Tibial nerve (tissue), 4 donors: Measurements from ENCODE around the gene MAGI3. TPM values are rescaled to one million over a fixed set of nuclear protein-coding genes. Genes with fewer than 3 reads are reported as not detected.

Experiments used
- DNase-seq, 2 donors: peaks; one replicate each; pipeline ENCODE4 v3.0.0-alpha.2; 2019; ENCODE audit warnings: low spot score in 2 of 2
- H3K27ac ChIP-seq, 4 donors: fragments of 200-600 bp; sonication (generic) in 3 of 4; one replicate each; pipeline ENCODE4 v1.5.1; 2017 to 2019; ENCODE audit warnings: mild to moderate bottlenecking in 1 of 4
- H3K27me3 ChIP-seq, 2 donors: fragments of 200-600 bp; sonication (generic) in 1 of 2; one replicate each; pipeline versions ENCODE4 v1.5.1 to v1.6.0; 2017 to 2019
- H3K36me3 ChIP-seq, 3 donors: fragments of 200-600 bp; sonication (generic); one replicate each; pipeline ENCODE4 v1.5.1; 2018 to 2019
- H3K4me1 ChIP-seq, 4 donors: fragments of 200-600 bp; sonication (generic) in 3 of 4; one replicate each; pipeline ENCODE4 v1.5.1; 2017 to 2019
- H3K4me3 ChIP-seq, 4 donors: fragments of 200-600 bp; sonication (generic) in 3 of 4; one replicate each; pipeline ENCODE4 v1.5.1; 2017 to 2019; ENCODE audit warnings: mild to moderate bottlenecking in 1 of 4, moderate library complexity in 1 of 4
- H3K9me3 ChIP-seq, 4 donors: fragments of 200-600 bp; sonication (generic) in 3 of 4; one replicate each; pipeline ENCODE4 v1.5.1; 2017 to 2019
- EP300 ChIP-seq, 2 donors: sonication (generic); formaldehyde crosslinking; IDR thresholded peaks; one replicate each; pipeline ENCODE4 v1.6.1; 2017; ENCODE audit warnings: antibody characterized with exemption in 2 of 2, mild to moderate bottlenecking in 1 of 2
- POLR2A ChIP-seq, 2 donors: fragments of 450-650 bp; IDR thresholded peaks; one replicate each; pipeline ENCODE4 v1.6.1; 2017; ENCODE audit warnings: antibody characterized with exemption in 2 of 2, mild to moderate bottlenecking in 2 of 2, moderate library complexity in 2 of 2
- WGBS, 2 donors: methylation state at CpG; one replicate each; pipeline ENCODE4 v1.1.5; 2018; 5-methylcytosine and 5-hydroxymethylcytosine counted together
- total RNA-seq, 4 donors: library from RNA; depleted of rRNA; stranded (reverse); fragments of >200 nt; gene quantifications; one replicate each; pipeline ENCODE4 v1.1.0, GENCODE V29; 2016
- TF ChIP-seq, protein P1 (sequence below), 5 experiments: fragments of 200-600 bp in 3 of 5; fragments of 450-650 bp in 2 of 5; sonication (generic) in 3 of 5; IDR thresholded peaks; one replicate each; pipeline ENCODE4 v1.5.1; 2016 to 2019; ENCODE audit warnings: antibody characterized with exemption in 5 of 5, mild to moderate bottlenecking in 3 of 5, moderate library complexity in 2 of 5

MAGI3 gene
- total RNA-seq, 4 donors from 2014 or later = 15.7 to 23.3 (median 19.4) TPM

DNA sequence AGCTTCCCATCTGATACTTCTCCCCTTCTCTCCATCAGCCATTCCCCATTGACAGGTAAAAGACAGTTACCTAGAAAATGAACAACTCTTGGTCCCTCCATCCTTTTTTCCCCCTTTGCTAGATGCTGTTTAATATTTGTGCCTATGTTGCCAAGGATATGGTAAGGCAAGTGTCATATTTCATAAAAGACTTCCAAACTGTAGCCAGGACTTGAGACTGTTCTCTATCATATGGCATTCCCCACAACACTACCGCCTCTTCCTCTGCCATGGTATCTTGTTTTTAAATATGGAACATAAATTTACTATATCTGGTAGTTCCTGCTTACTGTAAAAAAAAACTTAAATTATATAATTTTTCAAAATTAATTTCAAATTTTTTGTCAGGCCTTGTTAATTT lies 271.8 kb downstream of the MAGI3 start:
- H3K4me1 ChIP-seq = no peaks in the 10 kb centered on the region
- no peak overlapping the region for H3K4me3 ChIP-seq
- WGBS, 2 donors = 98 to 100% methylated on average over 1 of the region's 1 CpG
- H3K36me3 ChIP-seq = peaks cover 0 to 9% (median 0%) of the 10 kb centered on the region in 3 donors
- H3K27me3 ChIP-seq = no peaks in the 10 kb centered on the region
- TF ChIP-seq EP300 (IDR thresholded peaks at IDR 0.05) (no peak), POLR2A (IDR thresholded peaks at IDR 0.05) (no peak)
- TF ChIP-seq, protein P1, sequence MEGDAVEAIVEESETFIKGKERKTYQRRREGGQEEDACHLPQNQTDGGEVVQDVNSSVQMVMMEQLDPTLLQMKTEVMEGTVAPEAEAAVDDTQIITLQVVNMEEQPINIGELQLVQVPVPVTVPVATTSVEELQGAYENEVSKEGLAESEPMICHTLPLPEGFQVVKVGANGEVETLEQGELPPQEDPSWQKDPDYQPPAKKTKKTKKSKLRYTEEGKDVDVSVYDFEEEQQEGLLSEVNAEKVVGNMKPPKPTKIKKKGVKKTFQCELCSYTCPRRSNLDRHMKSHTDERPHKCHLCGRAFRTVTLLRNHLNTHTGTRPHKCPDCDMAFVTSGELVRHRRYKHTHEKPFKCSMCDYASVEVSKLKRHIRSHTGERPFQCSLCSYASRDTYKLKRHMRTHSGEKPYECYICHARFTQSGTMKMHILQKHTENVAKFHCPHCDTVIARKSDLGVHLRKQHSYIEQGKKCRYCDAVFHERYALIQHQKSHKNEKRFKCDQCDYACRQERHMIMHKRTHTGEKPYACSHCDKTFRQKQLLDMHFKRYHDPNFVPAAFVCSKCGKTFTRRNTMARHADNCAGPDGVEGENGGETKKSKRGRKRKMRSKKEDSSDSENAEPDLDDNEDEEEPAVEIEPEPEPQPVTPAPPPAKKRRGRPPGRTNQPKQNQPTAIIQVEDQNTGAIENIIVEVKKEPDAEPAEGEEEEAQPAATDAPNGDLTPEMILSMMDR (IDR thresholded peaks at IDR 0.05) = no peak
- no peak for DNase-seq
- no peaks in the 10 kb centered on the region for H3K9me3 ChIP-seq
- no peak overlapping the region for H3K27ac ChIP-seq

DNA sequence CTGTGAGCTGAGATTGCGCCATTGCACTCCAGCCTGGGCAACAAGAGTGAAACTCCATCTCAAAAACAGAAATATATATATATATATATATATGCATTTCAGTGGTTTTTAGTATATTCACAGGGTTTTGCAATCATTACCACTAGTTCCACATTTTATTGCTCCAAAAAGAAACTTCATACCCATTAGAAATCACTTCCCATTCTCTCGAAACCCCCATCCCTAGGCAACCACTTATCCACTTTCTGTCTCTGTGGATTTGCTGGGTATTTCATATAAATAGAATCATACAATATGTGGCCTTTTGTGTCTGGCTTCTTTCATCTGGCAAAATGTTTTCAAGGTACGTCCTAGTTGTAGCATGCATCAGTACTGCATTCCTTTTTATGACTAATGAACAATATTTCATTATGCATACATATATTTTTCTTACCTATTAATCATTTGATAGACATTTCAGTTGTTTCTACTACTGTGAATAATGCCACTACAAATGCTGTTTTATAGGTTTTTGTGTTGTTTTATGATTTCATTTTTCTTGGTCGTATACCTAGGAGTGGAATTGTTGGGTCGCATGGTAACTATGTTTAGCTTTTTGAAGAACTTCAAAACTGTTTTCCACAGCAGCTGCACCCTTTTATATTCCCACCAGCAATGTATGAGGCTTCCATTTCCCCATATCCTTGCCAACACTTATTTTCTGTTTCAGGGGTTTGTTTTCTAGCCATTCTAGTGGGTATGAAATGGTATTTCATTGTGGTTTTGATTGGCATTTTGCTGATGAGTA lies 273.0 kb downstream of the MAGI3 start:
- H3K36me3 ChIP-seq = peaks cover 0 to 9% (median 0%) of the 10 kb centered on the region in 3 donors
- no peaks in the 10 kb centered on the region for H3K9me3 ChIP-seq
- H3K4me3 ChIP-seq = no peak overlapping the region
- no peak for DNase-seq
- no peak overlapping the region for H3K27ac ChIP-seq
- no peaks in the 10 kb centered on the region for H3K4me1 ChIP-seq
- H3K27me3 ChIP-seq = no peaks in the 10 kb centered on the region
- 81 to 88% methylated on average over 5 of the region's 5 CpGs for WGBS, 2 donors
- no peak for TF ChIP-seq EP300 (IDR thresholded peaks at IDR 0.05)
- TF ChIP-seq POLR2A (IDR thresholded peaks at IDR 0.05) = no peak
- TF ChIP-seq, protein P1 (IDR thresholded peaks at IDR 0.05) = no peak

DNA sequence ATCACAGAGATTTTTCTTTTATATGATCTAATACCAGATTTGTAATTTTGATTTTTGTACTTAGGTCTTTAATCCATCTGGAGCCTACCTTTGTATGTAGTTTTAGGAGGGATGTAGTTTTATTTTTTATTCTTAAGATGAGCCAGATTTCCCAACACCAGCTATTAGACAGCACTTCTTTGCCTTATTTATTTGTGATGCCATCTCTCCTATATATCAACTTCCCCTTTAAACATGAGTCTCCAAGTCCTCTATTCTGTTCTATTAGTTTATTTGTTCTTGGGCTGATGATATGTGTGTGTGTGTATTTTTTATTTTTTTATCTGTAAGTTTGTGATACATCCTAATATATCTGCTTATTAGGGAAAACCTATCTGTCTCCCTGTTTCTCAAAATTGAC lies 274.8 kb downstream of the MAGI3 start:
- Histone ChIP-seq H3K36me3 (peaks cover 0 to 9% (median 0%) of the 10 kb centered on the region in 3 donors), H3K9me3 (no peaks in the 10 kb centered on the region), H3K4me3 (no peak overlapping the region), H3K27ac (no peak overlapping the region), H3K4me1 (no peaks in the 10 kb centered on the region), H3K27me3 (no peaks in the 10 kb centered on the region)
- TF ChIP-seq POLR2A (IDR thresholded peaks at IDR 0.05) = no peak
- TF ChIP-seq, protein P1 (IDR thresholded peaks at IDR 0.05) = no peak
- TF ChIP-seq EP300 (IDR thresholded peaks at IDR 0.05) = no peak
- no peak for DNase-seq

DNA sequence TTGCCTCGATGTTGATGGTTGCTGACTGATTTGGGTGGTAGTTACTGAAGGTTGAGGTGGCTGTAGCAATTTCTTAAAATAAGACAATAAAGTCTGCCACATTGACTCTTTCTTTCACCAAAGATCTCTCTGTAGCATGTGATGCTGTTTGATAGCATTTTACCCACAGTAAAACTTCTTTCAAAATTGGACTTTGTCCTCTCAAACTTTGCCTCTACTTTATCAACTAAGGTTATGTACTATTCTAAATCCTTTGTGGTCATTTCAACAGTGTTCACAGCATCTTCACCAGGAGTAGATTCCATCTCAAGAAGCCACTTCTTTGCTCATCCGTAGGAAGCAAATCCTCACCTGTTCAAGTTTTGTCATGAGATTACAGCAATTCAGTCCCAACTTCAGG lies 275.8 kb downstream of the MAGI3 start:
- H3K4me1 ChIP-seq = no peaks in the 10 kb centered on the region
- peaks cover 0 to 11% (median 0%) of the 10 kb centered on the region in 3 donors for H3K36me3 ChIP-seq
- H3K27ac ChIP-seq = no peak overlapping the region
- H3K27me3 ChIP-seq = no peaks in the 10 kb centered on the region
- H3K4me3 ChIP-seq = no peak overlapping the region
- TF ChIP-seq POLR2A (IDR thresholded peaks at IDR 0.05) = no peak
- TF ChIP-seq EP300 (IDR thresholded peaks at IDR 0.05) = no peak
- TF ChIP-seq, protein P1 (IDR thresholded peaks at IDR 0.05) = no peak
- DNase-seq = no peak
- WGBS, 2 donors = 97 to 99% methylated on average over 2 of the region's 2 CpGs
- H3K9me3 ChIP-seq = no peaks in the 10 kb centered on the region

DNA sequence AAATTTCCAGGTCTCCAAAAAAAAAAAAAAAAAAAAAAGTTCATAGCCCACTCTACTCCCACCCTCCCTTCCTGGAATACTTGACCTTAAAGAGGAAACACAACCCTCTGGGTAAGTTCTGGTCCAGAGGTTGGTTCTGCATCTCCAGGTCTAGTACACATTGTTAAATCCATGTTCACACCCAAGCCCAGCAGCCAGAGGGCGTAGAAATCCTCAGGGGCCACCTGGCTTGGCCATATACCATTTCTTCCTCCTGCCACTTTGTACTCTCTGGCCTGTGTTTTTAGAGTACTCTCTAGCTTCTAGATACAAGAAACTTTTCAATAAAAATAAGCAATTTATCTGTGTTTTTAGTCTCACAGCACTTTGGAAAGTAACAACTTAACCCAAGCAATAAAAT lies 279.7 kb downstream of the MAGI3 start:
- Histone ChIP-seq H3K4me1 (no peaks in the 10 kb centered on the region), H3K4me3 (no peak overlapping the region), H3K27ac (no peak overlapping the region), H3K36me3 (peaks cover 0 to 34% (median 0%) of the 10 kb centered on the region in 3 donors), H3K9me3 (no peaks in the 10 kb centered on the region), H3K27me3 (no peaks in the 10 kb centered on the region)
- DNase-seq = no peak
- TF ChIP-seq POLR2A (IDR thresholded peaks at IDR 0.05) = no peak
- TF ChIP-seq EP300 (IDR thresholded peaks at IDR 0.05) = no peak
- TF ChIP-seq, protein P1 (IDR thresholded peaks at IDR 0.05) = no peak
- 93 to 95% methylated on average over 1 of the region's 1 CpG for WGBS, 2 donors
